Activated CD4-positive, alpha-beta T cell treated with anti-CD3 and anti-CD28 coated beads, Interleukin-2, amount 10 ng/mL, durations not matched to agents 7 days and 5 days (primary cell): Measurements from ENCODE around the gene NLGN4Y. TPM values are rescaled to one million over a fixed set of nuclear protein-coding genes. Genes with fewer than 3 reads are reported as not detected.
"Not testable (repeated sequence)": the region's sequence is repeated elsewhere in the genome, so short reads cannot be mapped to it uniquely, and the experiment has no call there.

Source experiments
- CTCF ChIA-PET: fragments of 350-600 bp; sonication (Branson Sonifier 250); formaldehyde crosslinking; loops from one replicate; lab custom pipeline; 2021; ENCODE audit warnings: antibody characterized with exemption; lab: Charles Lee
- POLR2A ChIA-PET: fragments of 350-600 bp; sonication (Branson Sonifier 250); formaldehyde crosslinking; loops from one replicate; lab custom pipeline; 2021; ENCODE audit warnings: antibody characterized with exemption; lab: Charles Lee
- DNase-seq: peaks from one replicate; pipeline ENCODE4 v3.0.0-alpha.2; 2020
- H3K27ac Mint-ChIP-seq: one replicate; pipeline ENCODE4 v1.8.0; 2021; ENCODE audit warnings: mild to moderate bottlenecking, moderate library complexity, mixed read lengths
- H3K27me3 Mint-ChIP-seq: one replicate; pipeline ENCODE4 v1.8.0; 2021; ENCODE audit warnings: mixed read lengths
- H3K36me3 Mint-ChIP-seq: one replicate; pipeline ENCODE4 v1.8.0; 2021; ENCODE audit warnings: low read depth, mixed read lengths
- H3K4me1 Mint-ChIP-seq: one replicate; pipeline ENCODE4 v1.8.0; 2021; ENCODE audit warnings: mixed read lengths
- H3K4me3 Mint-ChIP-seq: one replicate; pipeline ENCODE4 v1.8.0; 2021; ENCODE audit warnings: mild to moderate bottlenecking, moderate library complexity, mixed read lengths
- H3K9me3 Mint-ChIP-seq: one replicate; pipeline ENCODE4 v1.8.0; 2021; ENCODE audit warnings: mixed read lengths
- total RNA-seq, 2 experiments: library from RNA; stranded (reverse); gene quantifications; one replicate each; pipeline ENCODE4 v1.2.3, GENCODE V29; 2021

The NLGN4Y gene
- total RNA-seq, 2 experiments from 2014 or later: 1.1 TPM

GRCh38 chrY:14825728-14826127 lies 301.4 kb downstream of the NLGN4Y start:
- no peaks in the 10 kb centered on the region for H3K27me3 Mint-ChIP-seq
- no peaks in the 10 kb centered on the region for H3K36me3 Mint-ChIP-seq
- no peak overlapping the region for H3K27ac Mint-ChIP-seq
- H3K9me3 Mint-ChIP-seq: no peaks in the 10 kb centered on the region
- ChIA-PET POLR2A (no interaction called here), CTCF (no interaction called here)
- DNase-seq: no peak
- no peaks in the 10 kb centered on the region for H3K4me1 Mint-ChIP-seq
- H3K4me3 Mint-ChIP-seq: no peak overlapping the region

- Mint-ChIP-seq H3K27me3 (no peaks in the 10 kb centered on the region), H3K4me3 (no peak overlapping the region), H3K9me3 (no peaks in the 10 kb centered on the region), H3K36me3 (no peaks in the 10 kb centered on the region), H3K27ac (no peak overlapping the region), H3K4me1 (no peaks in the 10 kb centered on the region)
- no peak for DNase-seq
- CTCF ChIA-PET: no interaction called here
- POLR2A ChIA-PET: no interaction called here
Observed at GRCh38 chrY:14828531-14828930, 304.2 kb downstream of the NLGN4Y start.

DNA sequence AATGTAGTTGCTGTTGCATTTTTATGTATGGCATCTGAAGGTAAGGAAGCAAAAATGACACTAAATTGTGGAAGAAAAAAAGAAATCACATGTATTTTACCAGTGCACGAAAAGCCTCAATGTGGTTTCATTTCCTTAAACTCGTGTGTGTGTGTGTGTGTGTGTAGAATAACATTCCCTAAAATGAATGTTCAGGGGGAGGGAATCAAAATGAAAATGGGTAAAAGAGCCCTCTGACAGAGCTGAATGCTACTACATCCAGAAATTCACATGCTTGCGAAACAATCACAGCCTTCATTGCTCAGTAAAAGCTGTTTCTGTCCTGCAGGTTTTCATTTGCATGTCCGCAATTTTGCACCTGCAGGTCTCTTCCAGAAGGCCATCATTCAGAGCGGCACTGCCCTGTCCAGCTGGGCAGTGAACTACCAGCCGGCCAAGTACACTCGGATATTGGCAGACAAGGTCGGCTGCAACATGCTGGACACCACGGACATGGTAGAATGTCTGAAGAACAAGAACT lies 305.1 kb downstream of the NLGN4Y start:
- H3K27ac Mint-ChIP-seq: no peak overlapping the region
- no peaks in the 10 kb centered on the region for H3K27me3 Mint-ChIP-seq
- H3K9me3 Mint-ChIP-seq: no peaks in the 10 kb centered on the region
- H3K4me3 Mint-ChIP-seq: no peak overlapping the region
- ChIA-PET POLR2A (no interaction called here), CTCF (no interaction called here)
- H3K36me3 Mint-ChIP-seq: no peaks in the 10 kb centered on the region
- no peaks in the 10 kb centered on the region for H3K4me1 Mint-ChIP-seq
- DNase-seq: no peak

DNA sequence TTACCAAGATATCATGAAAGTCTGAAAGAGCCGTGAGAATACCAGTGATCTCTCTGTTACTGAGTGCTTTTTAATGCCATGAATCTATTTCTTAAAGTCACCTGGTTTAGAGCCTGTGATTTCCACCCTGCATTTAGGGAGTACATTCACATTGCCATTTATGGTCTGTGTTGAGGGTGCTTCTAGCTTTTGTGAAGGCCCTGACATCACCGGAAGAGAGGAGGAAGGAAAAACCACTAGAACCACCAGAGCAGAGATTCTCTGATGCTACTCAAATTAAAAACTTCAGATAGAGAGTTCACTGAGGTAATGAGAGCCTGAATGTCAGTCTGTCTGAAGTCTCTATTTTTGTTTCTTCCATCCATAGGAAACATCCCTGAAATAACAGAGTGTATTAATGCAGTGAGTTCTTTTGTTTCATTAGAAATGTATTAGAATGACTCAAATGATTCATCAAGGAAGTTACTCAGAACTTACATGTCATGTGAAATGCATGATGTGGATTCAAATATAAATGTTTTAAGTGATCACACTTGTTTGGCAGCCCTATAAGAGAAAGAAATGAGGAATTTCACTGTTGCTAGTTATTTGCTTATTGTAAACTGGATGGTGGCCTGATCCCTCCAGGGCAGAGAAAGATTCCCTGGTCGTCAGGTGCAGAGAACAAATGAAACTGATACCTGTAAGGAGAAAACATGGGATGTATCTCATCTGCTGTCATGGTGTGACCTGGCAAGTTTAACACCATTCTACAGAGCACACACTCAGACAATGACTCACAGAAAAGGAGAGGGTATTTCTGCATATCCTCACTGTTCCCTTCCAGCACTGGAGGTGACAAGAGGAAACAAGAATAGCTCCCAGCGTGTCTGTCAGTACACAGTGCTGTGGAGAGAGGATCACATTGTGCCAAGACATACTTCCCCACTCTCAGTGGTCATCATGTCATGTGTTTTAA lies 310.1 kb downstream of the NLGN4Y start:
- Mint-ChIP-seq H3K36me3 (no peaks in the 10 kb centered on the region), H3K27ac (no peak overlapping the region), H3K4me1 (no peaks in the 10 kb centered on the region), H3K27me3 (no peaks in the 10 kb centered on the region), H3K9me3 (no peaks in the 10 kb centered on the region), H3K4me3 (no peak overlapping the region)
- CTCF ChIA-PET: no interaction called here
- POLR2A ChIA-PET: no interaction called here
- DNase-seq: no peak

- no peaks in the 10 kb centered on the region for H3K4me1 Mint-ChIP-seq
- no peaks in the 10 kb centered on the region for H3K9me3 Mint-ChIP-seq
- no peaks in the 10 kb centered on the region for H3K36me3 Mint-ChIP-seq
- no peaks in the 10 kb centered on the region for H3K27me3 Mint-ChIP-seq
- no peak for DNase-seq
- CTCF ChIA-PET: no interaction called here
- POLR2A ChIA-PET: no interaction called here
- no peak overlapping the region for H3K4me3 Mint-ChIP-seq
- H3K27ac Mint-ChIP-seq: no peak overlapping the region
Observed at GRCh38 chrY:14837466-14837865, 313.1 kb downstream of the NLGN4Y start.

DNA sequence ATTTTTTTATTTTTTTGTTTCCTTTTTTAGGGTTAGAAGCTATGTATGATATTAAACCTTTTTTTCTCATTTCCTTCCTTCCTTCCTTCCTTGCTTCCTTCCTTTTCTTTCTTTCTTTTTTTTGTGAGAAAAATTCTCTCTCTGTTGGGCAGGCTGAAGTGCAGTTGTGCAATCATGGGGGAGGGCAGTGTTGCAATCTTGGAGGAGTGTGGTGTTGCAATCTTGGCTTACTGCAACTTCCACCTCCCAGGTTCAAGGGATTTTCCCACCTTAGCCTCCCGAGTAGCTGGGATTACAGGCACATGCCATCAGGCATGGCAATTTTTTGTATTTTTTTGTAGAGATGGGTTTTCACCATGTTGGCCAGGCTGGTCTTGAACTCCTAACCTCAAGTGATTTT lies 326.4 kb downstream of the NLGN4Y start:
- POLR2A ChIA-PET: no interaction called here
- no peaks in the 10 kb centered on the region for H3K9me3 Mint-ChIP-seq
- H3K4me3 Mint-ChIP-seq: no peak overlapping the region
- DNase-seq: no peak
- CTCF ChIA-PET: no interaction called here
- no peak overlapping the region for H3K27ac Mint-ChIP-seq
- no peaks in the 10 kb centered on the region for H3K4me1 Mint-ChIP-seq
- H3K27me3 Mint-ChIP-seq: no peaks in the 10 kb centered on the region
- H3K36me3 Mint-ChIP-seq: no peaks in the 10 kb centered on the region

DNA sequence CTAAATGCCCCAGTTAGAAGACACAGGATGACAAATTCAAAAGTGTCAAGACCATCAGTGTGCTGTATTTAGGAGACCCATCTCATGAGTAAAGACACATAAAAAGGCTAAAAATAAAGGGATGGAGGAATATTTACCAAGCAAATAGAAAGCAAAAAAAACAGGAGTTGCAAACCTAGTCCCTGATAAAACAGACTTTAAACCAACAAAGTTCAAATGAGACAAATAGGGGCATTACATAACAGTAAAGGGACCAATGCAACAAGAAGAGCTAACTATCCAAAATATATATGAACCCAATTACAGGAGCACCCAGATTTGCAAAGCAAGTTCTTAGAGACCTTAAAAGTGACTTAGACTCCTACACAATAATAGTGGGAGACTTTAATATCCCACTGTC lies 336.1 kb downstream of the NLGN4Y start:
- no peak for DNase-seq
- Mint-ChIP-seq H3K36me3 (no peaks in the 10 kb centered on the region), H3K27ac (no peak overlapping the region), H3K27me3 (no peaks in the 10 kb centered on the region), H3K4me3 (no peak overlapping the region), H3K4me1 (no peaks in the 10 kb centered on the region), H3K9me3 (peaks cover 1% of the 10 kb centered on the region)
- POLR2A ChIA-PET: no interaction called here
- CTCF ChIA-PET: no interaction called here

DNA sequence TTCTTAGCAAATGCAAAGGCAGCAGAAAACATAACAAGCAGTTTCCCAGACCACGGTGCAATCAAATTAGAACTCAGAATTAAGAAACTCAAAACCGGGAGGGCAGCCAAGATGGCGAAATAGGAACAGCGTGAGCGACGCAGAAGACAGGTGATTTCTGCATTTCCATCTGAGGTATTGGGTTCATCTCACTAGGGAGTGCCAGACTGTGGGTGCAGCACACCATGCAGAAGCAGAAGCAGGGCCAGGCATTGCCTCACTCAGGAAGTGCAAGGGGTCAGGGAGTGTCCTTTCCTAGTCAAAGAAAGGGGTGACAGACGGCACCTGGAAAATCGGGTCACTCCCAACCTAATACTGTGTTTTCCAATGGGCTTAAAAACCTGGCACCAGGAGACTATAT lies 336.7 kb downstream of the NLGN4Y start:
- H3K4me3 Mint-ChIP-seq, H3K4me1 Mint-ChIP-seq, H3K27ac Mint-ChIP-seq, H3K27me3 Mint-ChIP-seq, CTCF ChIA-PET, H3K9me3 Mint-ChIP-seq, POLR2A ChIA-PET, H3K36me3 Mint-ChIP-seq, DNase-seq: not testable (repeated sequence)

DNA sequence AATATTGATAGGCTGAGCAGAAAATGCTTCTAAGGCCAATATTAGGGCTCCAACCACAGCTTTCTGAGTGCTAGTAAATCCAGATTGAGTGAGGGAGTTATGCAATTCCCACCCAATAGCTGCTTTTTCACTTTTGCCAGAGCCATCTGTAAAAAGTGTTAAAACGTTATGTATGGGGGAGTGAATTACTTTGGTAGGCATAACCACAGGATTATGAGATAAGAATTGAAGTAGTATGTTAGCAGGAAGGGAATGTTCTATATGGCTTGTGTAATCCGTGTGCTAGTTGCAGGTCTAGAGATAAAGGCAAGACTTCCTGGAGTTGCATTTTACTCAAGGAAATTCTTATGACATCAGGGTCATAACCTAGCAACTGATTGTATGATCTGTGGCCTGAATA lies 347.6 kb downstream of the NLGN4Y start:
- H3K4me1 Mint-ChIP-seq: no peaks in the 10 kb centered on the region
- no peak for DNase-seq
- H3K27me3 Mint-ChIP-seq: no peaks in the 10 kb centered on the region
- ChIA-PET POLR2A (no interaction called here), CTCF (no interaction called here)
- no peak overlapping the region for H3K27ac Mint-ChIP-seq
- H3K9me3 Mint-ChIP-seq: no peaks in the 10 kb centered on the region
- H3K4me3 Mint-ChIP-seq: no peak overlapping the region
- H3K36me3 Mint-ChIP-seq: no peaks in the 10 kb centered on the region
